ENCODE measurements around the gene DIP2A. TPM values are rescaled to one million over a fixed set of nuclear protein-coding genes. Genes with fewer than 3 reads are reported as not detected.

Gene DIP2A
- total RNA-seq, 1 experiment from 2014 or later = 39.9 TPM

- Histone ChIP-seq H3K4me1 (replicated peaks; ENCODE audit: insufficient read depth) (no peaks in the 10 kb centered on the region), H3F3A (ENCODE audit: insufficient read depth, low read depth) (no peaks in the 10 kb centered on the region), H3K9me3 (ENCODE audit: insufficient read depth, low read depth) (no peaks in the 10 kb centered on the region), H3K9me2 (ENCODE audit: insufficient read depth) (no peaks in the 10 kb centered on the region), H3K27me3 (ENCODE audit: insufficient read depth, low read depth) (no peaks in the 10 kb centered on the region), H3K36me3 (ENCODE audit: low read depth) (no peaks in the 10 kb centered on the region), H2AFZ (no peak overlapping the region), H3K4me2 (no peak overlapping the region), H3K79me2 (ENCODE audit: low read depth) (no peaks in the 10 kb centered on the region), H3K4me3 (no peak overlapping the region), H3K27ac (no peak overlapping the region), H4K20me1 (ENCODE audit: insufficient read depth) (no peaks in the 10 kb centered on the region)
- DNase-seq = no peak
- CTCF ChIA-PET = no interaction called here
- intact Hi-C loops (cut with micrococcal nuclease; ENCODE audit: unreplicated experiment) = no loop called here
- BruUV-seq (replicated peaks) = no TSS peak
- POLR2A ChIA-PET (ENCODE audit: unreplicated experiment) = no interaction called here
- no peak for TF ChIP-seq EZH2 (IDR thresholded peaks at IDR 0.05; ENCODE audit: low read depth)
- TF ChIP-seq, protein P1, sequence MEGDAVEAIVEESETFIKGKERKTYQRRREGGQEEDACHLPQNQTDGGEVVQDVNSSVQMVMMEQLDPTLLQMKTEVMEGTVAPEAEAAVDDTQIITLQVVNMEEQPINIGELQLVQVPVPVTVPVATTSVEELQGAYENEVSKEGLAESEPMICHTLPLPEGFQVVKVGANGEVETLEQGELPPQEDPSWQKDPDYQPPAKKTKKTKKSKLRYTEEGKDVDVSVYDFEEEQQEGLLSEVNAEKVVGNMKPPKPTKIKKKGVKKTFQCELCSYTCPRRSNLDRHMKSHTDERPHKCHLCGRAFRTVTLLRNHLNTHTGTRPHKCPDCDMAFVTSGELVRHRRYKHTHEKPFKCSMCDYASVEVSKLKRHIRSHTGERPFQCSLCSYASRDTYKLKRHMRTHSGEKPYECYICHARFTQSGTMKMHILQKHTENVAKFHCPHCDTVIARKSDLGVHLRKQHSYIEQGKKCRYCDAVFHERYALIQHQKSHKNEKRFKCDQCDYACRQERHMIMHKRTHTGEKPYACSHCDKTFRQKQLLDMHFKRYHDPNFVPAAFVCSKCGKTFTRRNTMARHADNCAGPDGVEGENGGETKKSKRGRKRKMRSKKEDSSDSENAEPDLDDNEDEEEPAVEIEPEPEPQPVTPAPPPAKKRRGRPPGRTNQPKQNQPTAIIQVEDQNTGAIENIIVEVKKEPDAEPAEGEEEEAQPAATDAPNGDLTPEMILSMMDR (conservative IDR thresholded peaks at IDR 0.05) = no peak
These were observed 12.8 kb downstream of the DIP2A start for GRCh38 chr21:46471514-46471913.

DNA sequence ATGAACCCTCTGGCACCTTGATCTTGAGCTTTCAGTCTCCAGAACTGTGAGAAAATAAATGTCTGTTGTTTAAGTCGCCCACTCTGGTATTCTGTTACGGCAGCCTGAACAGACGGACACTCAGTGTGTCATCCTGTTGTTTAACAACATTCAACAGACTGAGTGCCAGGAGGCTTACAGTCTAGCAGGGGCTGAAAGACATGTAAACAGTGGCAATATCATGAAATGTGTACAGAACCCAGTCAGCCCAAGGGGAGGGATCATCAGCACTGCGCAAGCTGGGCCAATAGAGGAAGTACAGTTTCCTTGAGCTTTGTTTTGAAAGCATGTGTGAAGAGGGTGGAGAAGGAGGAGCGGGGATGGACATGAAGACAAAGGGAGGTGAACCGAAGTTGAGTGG, 13.6 kb downstream of the DIP2A start:
- no peak overlapping the region for H3K4me3 ChIP-seq
- H4K20me1 ChIP-seq (ENCODE audit: insufficient read depth) = no peaks in the 10 kb centered on the region
- H3K27me3 ChIP-seq (ENCODE audit: insufficient read depth, low read depth) = no peaks in the 10 kb centered on the region
- no peak for DNase-seq
- H3K27ac ChIP-seq = no peak overlapping the region
- no peak for TF ChIP-seq EZH2 (IDR thresholded peaks at IDR 0.05; ENCODE audit: low read depth)
- TF ChIP-seq, protein P1 (conservative IDR thresholded peaks at IDR 0.05) = no peak
- H3K9me3 ChIP-seq (ENCODE audit: insufficient read depth, low read depth) = no peaks in the 10 kb centered on the region
- H3K4me1 ChIP-seq (replicated peaks; ENCODE audit: insufficient read depth) = no peaks in the 10 kb centered on the region
- CTCF ChIA-PET = no interaction called here
- no peaks in the 10 kb centered on the region for H3K36me3 ChIP-seq (ENCODE audit: low read depth)
- no peak overlapping the region for H3K4me2 ChIP-seq
- no peaks in the 10 kb centered on the region for H3K79me2 ChIP-seq (ENCODE audit: low read depth)
- intact Hi-C loops (cut with micrococcal nuclease; ENCODE audit: unreplicated experiment) = no loop called here
- H3F3A ChIP-seq (ENCODE audit: insufficient read depth, low read depth) = no peaks in the 10 kb centered on the region
- no peaks in the 10 kb centered on the region for H3K9me2 ChIP-seq (ENCODE audit: insufficient read depth)
- H2AFZ ChIP-seq = no peak overlapping the region
- POLR2A ChIA-PET (ENCODE audit: unreplicated experiment) = no interaction called here
- BruUV-seq (replicated peaks) = no TSS peak

- Histone ChIP-seq H3K27me3 (ENCODE audit: insufficient read depth, low read depth) (no peaks in the 10 kb centered on the region), H3K4me2 (no peak overlapping the region), H3K9me2 (ENCODE audit: insufficient read depth) (no peaks in the 10 kb centered on the region), H3K36me3 (ENCODE audit: low read depth) (no peaks in the 10 kb centered on the region), H3K4me3 (no peak overlapping the region), H3K79me2 (ENCODE audit: low read depth) (no peaks in the 10 kb centered on the region), H2AFZ (no peak overlapping the region), H4K20me1 (ENCODE audit: insufficient read depth) (no peaks in the 10 kb centered on the region), H3F3A (ENCODE audit: insufficient read depth, low read depth) (no peaks in the 10 kb centered on the region), H3K27ac (no peak overlapping the region), H3K9me3 (ENCODE audit: insufficient read depth, low read depth) (no peaks in the 10 kb centered on the region), H3K4me1 (replicated peaks; ENCODE audit: insufficient read depth) (no peaks in the 10 kb centered on the region)
- no peak for DNase-seq
- BruUV-seq (replicated peaks) = no TSS peak
- POLR2A ChIA-PET (ENCODE audit: unreplicated experiment) = no interaction called here
- CTCF ChIA-PET = no interaction called here
- TF ChIP-seq, protein P1 (conservative IDR thresholded peaks at IDR 0.05) = no peak
- no peak for TF ChIP-seq EZH2 (IDR thresholded peaks at IDR 0.05; ENCODE audit: low read depth)
- intact Hi-C loops (cut with micrococcal nuclease; ENCODE audit: unreplicated experiment) = no loop called here
These were observed 15.7 kb downstream of the DIP2A start for GRCh38 chr21:46474382-46474781.
